HL-60/S4 treated with retinoic acid at 250 ng/mL for 4 days and 3 days (cell line): ENCODE data around the gene SAFB.
"Not testable (repeated sequence)": the region's sequence is repeated elsewhere in the genome, so short reads cannot be mapped to it uniquely, and the experiment has no call there.

Experiments
- in situ Hi-C: fragments of 300-500 bp; cut with MboI; formaldehyde crosslinking; loops from 2 replicates; pipeline ENCODE4 v1.7.0; 2022; ENCODE audit warnings: low sequenced_read_pairs

SAFB gene

DNA sequence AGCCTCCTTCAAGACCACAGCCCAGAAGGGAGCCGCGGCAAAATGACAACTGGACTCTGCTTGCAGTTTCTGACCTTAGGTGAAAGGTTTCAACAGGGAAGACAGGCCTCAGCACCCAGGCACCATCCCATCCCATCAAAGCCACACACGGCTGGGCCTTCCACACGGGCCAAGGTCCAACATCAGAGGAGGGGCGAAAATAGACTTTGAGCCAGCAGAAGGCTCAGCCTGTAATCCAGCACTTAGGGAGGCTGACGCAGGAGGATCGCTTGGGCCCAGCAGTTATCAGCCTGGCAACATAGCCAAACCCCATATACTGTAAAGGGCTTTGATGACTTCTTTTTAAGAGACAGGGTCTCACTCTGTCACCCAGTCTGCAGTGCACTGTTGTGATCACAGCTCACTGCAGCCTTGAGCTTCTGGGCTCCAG, 28.3 kb upstream of the SAFB start:
- in situ Hi-C loops = no loop called here

- in situ Hi-C loops = no loop called here
Observed at GRCh38 chr19:5595129-5595528, 27.8 kb upstream of the SAFB start.

DNA sequence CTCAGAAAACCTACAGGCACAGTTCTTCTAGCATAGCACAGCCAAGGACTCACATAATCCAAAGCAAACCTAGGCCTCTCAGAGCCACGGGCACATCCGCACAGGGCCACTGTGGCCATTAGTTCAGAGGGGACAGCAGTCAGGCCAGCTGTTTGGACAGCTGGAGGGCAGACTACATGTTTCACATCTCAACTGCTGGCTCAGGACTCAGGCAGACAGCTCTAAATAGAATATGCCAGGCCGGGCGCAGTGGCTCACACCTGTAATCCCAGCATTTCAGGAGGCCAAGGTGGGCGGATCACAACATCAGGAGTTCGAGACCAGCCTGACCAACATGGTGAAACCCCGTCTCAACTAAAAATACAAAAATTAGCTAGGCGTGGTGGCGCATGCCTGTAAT, 27.1 kb upstream of the SAFB start:
- in situ Hi-C loops = no loop called here

DNA sequence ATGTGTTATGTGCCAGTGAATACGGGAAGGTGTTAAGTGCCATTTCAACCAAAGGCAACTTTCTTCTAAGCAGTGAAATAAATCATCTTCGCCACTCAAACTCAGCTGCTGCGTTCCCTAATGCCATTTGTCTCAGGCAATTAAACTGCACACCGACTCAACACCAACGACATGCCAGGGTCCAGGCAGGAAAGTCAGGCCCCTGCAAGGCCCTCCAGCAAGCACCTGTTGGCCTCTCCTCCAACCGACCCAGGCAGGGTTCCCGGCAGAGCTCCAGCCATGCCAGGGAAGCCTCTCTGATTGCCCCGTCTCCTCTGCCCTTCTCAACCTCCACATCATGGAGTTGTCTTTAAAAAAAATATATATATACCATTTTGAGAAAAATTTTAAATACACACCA, 22.1 kb upstream of the SAFB start:
- in situ Hi-C loops = no loop called here

- in situ Hi-C loops = no loop called here
Observed at GRCh38 chr19:5603626-5604025, 19.3 kb upstream of the SAFB start.

DNA sequence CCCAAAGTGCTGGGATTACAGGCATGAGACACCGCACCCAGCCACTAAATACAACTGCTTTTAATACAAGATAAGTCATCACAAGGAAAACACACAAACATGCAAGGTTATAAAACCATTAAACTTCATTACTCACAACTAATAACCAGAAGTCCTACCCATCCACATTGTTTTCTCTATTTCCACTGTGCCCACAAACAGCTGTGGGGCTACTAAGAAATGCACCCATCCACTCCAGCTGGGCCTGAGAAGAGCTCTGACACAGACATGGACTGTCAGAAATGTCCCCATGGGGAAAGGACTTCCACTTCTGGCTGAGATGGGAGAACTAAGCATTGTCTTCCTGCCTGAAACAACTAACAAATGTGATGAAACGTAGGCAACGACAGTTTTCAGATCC, 17.5 kb upstream of the SAFB start:
- in situ Hi-C loops = no loop called here

- in situ Hi-C loops = no loop called here
Observed at GRCh38 chr19:5607318-5608275, 15.3 kb upstream of the SAFB start.

GRCh38 chr19:5608291-5608690, 14.6 kb upstream of the SAFB start:
- in situ Hi-C loops = no loop called here

- in situ Hi-C loops = not testable (repeated sequence)
Observed at GRCh38 chr19:5608766-5609165, 14.1 kb upstream of the SAFB start.

DNA sequence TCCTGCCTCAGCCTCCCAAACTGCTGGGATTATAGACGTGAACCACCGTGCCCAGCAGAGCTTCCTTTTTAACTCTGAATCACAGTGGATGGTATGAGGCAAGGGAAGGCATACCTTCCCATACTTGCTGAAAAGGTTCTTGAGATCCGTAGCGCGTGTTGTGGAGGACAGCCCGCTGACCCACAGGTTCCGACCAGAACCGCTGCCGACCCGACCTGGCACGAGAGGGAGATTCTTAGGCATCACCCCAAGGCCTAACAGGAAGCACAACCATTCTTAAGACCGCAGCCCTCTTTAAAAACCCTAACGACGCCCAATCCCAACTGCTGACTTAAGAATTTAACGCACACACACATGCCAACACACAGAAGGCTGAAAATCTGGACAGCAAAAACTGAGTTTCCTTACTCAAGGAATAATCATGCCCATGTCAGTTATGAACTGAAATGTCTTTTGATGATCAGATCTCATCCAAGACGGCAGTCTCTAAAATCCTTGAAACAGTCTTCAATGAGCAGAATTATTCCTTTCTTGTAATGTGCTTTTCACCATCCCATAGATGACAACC, 12.9 kb upstream of the SAFB start:
- in situ Hi-C loops = no loop called here

DNA sequence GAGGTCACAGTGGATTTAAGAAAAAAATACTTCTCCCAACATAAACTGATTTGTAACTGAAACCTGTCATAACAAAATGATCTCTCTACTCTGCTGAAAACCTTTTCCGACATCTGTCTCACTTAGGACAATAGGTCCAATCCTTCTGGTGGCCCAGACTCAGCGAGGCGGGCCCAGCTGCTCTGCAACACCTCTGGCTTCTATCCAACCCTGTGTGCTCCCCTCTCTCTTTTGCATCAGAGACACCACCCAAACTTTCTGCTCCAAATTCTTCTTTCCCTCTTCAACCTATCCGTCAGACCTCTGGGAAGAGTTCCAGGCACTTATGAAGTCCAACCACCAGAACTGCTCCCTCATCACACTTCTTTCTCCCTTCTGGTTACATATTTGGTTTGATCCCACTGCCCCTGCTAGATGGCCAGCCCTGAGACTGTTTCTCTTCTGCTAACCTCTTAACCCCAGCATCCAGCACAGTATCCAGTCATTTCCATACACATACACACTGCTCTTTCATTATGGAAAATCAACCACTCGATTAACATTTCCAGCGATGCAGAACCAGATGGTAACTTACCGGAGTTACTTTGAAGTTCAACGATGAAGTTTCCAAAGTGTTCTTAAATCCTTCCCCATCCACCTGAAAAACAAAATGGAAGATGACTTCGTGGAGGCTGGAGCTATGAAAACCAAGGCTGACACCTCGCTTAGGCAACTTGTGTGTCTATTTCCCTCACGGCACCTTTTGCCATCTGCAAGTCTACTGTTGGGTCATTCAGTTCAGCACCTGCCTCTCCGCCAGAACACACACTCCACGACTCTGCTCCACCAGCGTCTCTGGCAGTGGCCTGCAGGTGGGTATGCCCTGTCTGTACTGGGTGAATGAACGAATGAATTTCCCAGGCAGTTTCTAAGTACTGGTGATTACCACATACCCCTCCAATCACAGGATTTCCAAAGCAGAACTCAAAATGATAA, 9.7 kb upstream of the SAFB start:
- in situ Hi-C loops = no loop called here

- in situ Hi-C loops = no loop called here
Observed at GRCh38 chr19:5615756-5616327, 7.0 kb upstream of the SAFB start.

DNA sequence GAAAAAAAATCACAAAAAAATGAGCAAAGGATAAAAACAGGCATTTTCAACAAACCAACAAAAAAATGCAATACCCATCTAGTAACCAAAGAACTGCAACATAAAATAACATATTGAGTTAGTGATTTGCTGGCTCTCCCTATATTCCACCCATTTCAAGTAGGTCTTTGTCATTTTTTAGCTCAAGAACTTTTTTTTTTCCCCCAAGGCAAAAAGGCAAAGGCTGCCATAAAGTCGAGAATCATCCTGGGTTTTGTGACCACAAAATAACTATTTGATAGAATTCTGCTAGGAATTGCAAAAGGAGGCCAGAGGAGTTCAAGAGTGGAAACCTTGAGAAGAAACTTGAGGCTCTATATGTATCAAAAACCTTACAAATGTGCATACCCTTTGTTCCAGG, 5.8 kb upstream of the SAFB start:
- in situ Hi-C loops = no loop called here

DNA sequence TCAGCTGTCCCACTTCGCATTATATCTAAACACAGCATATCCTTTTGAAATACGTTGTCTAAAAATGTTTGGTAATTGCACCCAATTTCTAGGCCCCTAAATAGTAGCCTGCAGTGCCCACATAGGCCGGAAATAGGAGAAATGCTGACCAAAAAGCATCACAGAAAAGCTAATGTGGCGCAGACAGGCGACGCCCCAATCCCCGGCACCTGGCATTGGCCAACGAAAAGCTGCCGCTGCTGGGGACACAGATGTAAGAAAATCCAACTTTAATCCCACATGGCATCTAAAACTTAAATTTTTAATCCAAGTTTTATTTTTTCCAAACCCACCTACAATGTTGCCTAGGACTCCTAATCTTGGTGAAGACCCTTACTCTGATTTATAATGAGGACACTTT, 4.3 kb upstream of the SAFB start:
- in situ Hi-C loops = no loop called here

DNA sequence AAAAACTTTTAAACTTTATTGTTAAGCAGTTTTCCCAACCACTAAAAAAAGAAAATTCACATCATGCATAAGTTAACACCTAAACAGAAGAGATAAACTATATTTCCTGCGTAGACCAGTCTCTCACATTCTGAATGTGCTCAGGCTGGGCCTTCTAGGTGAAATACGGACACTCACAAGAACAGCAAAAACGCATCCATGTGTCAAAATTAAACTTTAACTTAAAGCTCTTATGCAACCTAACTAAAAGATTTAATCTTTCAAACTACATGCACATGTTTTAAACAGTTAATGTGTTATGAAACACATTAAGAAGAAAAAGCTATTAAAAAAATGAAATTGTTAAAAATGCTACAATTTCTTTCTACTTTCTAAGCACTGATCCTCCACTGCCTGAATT, 2.9 kb upstream of the SAFB start:
- in situ Hi-C loops = no loop called here

DNA sequence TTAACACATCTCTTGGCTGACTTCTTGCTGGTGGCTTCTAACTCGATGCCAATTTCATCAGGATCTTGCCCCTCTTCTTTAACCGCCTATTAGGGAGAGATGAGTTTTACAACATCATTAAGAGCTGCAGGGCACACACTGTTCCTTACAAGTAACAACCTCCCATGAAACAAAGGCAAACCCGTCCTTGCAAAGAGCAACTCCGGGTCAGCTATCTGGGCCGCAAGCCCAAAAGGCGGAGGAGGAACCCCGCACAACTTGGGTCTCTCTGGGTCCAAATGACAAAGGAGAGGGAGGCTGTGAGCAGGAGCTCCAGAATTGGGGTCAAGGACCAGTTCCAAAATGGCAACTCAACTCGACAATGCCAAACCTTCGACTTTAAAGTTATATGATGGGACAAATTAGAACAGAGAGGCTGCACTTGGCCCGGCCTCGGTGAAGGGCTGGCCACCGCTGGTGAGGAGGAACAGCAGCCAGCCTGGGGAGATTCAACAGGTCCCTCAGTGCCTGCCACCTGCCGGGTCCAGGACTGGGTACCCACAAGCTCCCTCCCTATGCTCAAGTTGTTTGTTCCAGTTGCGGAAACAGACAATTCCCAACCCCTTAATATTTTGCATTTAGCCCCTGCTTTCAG, 1.5 kb upstream of the SAFB start:
- in situ Hi-C loops = no loop called here

DNA sequence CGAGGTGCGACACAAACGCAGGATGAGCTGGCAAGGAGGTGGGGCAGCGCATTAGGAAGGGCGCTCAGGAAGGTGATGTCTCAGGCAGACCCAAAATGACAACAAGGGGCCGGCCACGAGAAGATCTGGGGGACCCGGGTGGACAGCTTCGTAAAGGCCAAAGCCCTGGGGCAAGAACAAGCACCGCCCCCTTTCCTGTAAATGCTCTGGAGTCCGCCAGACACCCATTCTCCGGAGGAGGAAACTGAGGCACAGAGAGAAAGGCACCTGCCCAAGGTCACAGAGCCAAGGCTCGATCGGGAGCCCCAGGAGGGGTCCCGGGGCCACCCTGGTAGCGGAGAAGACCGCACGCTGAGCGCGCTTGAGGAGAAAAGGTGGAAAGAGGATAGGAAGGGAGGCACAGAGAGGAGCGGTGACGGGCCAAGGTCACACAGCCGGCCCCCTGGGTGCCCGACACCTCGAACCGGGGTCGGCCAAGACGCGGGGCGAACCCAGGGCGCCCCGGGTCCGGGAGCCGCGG, 878 bp upstream of the SAFB start:
- in situ Hi-C loops = no loop called here

- in situ Hi-C loops = no loop called here
Observed at GRCh38 chr19:5623397-5624017, 624 bp downstream of the SAFB start.

DNA sequence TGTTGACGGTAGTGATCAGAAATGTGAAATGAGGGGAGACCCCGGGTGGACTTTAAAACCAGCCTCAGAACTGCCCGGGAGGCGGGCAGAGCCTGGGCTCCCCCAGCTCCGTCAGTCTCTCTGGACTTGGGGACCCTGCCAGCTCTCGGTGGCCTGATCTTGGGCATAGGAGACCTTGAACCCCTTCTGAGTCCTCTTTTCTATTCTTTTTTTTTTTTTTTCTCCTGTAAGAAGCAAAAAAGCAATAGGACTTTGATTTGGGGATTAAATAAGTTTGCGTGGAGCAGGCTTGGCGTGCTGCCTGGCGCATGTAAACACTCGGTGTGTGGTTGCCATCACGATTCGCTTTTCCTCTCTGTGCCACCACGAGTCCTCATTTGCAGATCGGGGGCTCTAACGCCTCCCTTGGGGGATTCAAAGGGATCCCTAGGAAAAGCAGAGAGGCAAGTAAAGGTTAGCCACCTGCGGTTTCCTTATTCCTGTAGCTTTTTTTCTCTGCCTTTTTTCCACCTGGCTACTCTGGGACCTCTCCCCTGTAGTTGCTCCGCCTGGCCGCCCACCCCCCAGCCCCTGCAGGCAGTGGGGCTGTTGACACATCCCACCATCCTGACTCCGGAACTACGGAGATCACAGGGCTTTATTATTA, 1.3 kb downstream of the SAFB start:
- in situ Hi-C loops = no loop called here
